Esophagus squamous epithelium (tissue), 5 donors: ENCODE results near the gene SYTL3. TPM values are rescaled to one million over a fixed set of nuclear protein-coding genes. Genes with fewer than 3 reads are reported as not detected.

ENCODE experiments used
- DNase-seq: peaks from one replicate; lab custom pipeline; 2025; lab: John Stamatoyannopoulos, UW
- H3K27ac ChIP-seq, 4 donors: fragments of 200-600 bp; sonication (generic); one replicate each; pipeline ENCODE4 v1.5.1; 2016 to 2019; ENCODE audit warnings: mild to moderate bottlenecking in 1 of 4
- H3K27me3 ChIP-seq, 4 donors: fragments of 200-600 bp; sonication (generic); 1 replicate in 3 of 4; 2 replicates in 1 of 4; pipeline versions ENCODE4 v1.5.1 to v1.6.0; 2017 to 2021; ENCODE audit warnings: antibody characterized with exemption in 1 of 4
- H3K36me3 ChIP-seq, 3 donors: fragments of 200-600 bp; sonication (generic); one replicate each; pipeline ENCODE4 v1.5.1; 2016 to 2019
- H3K4me1 ChIP-seq, 3 donors: fragments of 200-600 bp; sonication (generic); one replicate each; pipeline ENCODE4 v1.5.1; 2017 to 2019
- H3K4me3 ChIP-seq, 4 donors: fragments of 200-600 bp; sonication (generic); 1 replicate in 3 of 4; 2 replicates in 1 of 4; pipeline ENCODE4 v1.5.1; 2016 to 2019; ENCODE audit warnings: mild to moderate bottlenecking in 2 of 4, moderate library complexity in 1 of 4
- H3K9me3 ChIP-seq, 3 donors: fragments of 200-600 bp; sonication (generic); one replicate each; pipeline ENCODE4 v1.5.1; 2016 to 2019
- POLR2A ChIP-seq, 4 donors: fragments of 450-650 bp; IDR thresholded peaks; one replicate each; pipeline ENCODE4 v1.6.1; 2017; ENCODE audit warnings: antibody characterized with exemption in 4 of 4, mild to moderate bottlenecking in 4 of 4, moderate library complexity in 3 of 4
- WGBS, 2 donors: methylation state at CpG; one replicate each; pipeline ENCODE4 v1.1.5; 2018; 5-methylcytosine and 5-hydroxymethylcytosine counted together
- intact Hi-C: fragments of 100-400 bp; cut with DNase I; formaldehyde crosslinking; loops from one replicate; pipeline ENCODE4 v1.15.0; 2022
- total RNA-seq, 4 donors: library from RNA; depleted of rRNA; stranded (reverse); fragments of >200 nt; gene quantifications; one replicate each; pipeline ENCODE4 v1.1.0, GENCODE V29; 2016
- TF ChIP-seq, protein P1 (sequence below), 6 experiments: fragments of 450-650 bp in 4 of 6; fragments of 200-600 bp in 2 of 6; sonication (generic) in 2 of 6; IDR thresholded peaks; one replicate each; pipeline ENCODE4 v1.5.1; 2016 to 2019; ENCODE audit warnings: antibody characterized with exemption in 6 of 6, mild to moderate bottlenecking in 4 of 6, moderate library complexity in 4 of 6
- donor health status: DM: yes; HTN: yes; CAD: no.

SYTL3 gene
- total RNA-seq, 4 donors from 2014 or later = 1.6 to 8.0 (median 3.0) TPM

DNA sequence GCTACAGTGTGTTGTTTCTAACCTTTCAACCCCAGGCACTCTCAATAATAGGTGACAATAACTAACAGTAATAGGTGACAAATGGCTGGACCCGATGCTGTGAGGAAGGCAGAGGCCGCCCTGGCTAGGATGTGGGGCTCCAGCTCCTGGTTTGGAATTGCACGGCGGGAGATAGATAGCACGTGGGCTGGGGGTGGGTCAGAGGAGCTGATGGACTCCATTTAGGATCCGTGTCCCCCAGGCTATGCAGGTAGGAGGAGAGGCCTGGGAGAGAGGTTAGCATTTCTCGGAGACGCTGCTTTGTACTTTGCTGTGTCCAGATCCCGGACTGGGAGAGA is 107.9 kb downstream of the SYTL3 start:
- no peak for DNase-seq
- 90 to 97% methylated on average over 5 to 9 of the region's 9 CpGs for WGBS, 2 donors
- TF ChIP-seq, protein P1, sequence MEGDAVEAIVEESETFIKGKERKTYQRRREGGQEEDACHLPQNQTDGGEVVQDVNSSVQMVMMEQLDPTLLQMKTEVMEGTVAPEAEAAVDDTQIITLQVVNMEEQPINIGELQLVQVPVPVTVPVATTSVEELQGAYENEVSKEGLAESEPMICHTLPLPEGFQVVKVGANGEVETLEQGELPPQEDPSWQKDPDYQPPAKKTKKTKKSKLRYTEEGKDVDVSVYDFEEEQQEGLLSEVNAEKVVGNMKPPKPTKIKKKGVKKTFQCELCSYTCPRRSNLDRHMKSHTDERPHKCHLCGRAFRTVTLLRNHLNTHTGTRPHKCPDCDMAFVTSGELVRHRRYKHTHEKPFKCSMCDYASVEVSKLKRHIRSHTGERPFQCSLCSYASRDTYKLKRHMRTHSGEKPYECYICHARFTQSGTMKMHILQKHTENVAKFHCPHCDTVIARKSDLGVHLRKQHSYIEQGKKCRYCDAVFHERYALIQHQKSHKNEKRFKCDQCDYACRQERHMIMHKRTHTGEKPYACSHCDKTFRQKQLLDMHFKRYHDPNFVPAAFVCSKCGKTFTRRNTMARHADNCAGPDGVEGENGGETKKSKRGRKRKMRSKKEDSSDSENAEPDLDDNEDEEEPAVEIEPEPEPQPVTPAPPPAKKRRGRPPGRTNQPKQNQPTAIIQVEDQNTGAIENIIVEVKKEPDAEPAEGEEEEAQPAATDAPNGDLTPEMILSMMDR (IDR thresholded peaks at IDR 0.05) = no peak
- TF ChIP-seq POLR2A (IDR thresholded peaks at IDR 0.05) = no peak
- intact Hi-C loops = no loop called here
- Histone ChIP-seq H3K9me3 (no peaks in the 10 kb centered on the region), H3K27me3 (no peaks in the 10 kb centered on the region), H3K4me1 (peaks cover 0 to 20% (median 0%) of the 10 kb centered on the region in 3 donors), H3K4me3 (no peak overlapping the region), H3K27ac (no peak overlapping the region), H3K36me3 (peaks cover 0 to 21% (median 0%) of the 10 kb centered on the region in 3 donors)

DNA sequence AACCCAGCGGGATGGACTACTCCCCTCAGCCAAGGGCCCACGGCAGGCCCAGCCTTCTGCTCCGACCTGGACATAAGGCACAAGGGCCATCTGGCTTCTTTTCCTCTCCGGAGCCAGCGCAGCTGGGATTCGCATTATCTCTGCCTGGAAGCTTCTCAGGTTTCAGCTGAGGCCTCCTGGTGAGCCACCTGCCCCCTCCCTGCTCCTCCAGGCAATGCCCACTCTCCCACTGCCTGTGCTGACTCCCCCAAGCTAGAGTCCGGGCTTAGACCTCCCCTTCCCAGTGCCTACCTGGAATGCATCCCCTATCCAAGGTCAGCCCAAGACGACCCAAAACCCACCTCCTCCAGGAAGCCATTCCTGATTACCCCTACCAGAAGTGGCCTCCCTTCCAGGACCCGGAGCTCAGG is 108.6 kb downstream of the SYTL3 start:
- Histone ChIP-seq H3K27ac (no peak overlapping the region), H3K9me3 (no peaks in the 10 kb centered on the region), H3K4me1 (peaks cover 0 to 24% (median 0%) of the 10 kb centered on the region in 3 donors), H3K36me3 (peaks cover 0 to 21% (median 0%) of the 10 kb centered on the region in 3 donors), H3K27me3 (no peaks in the 10 kb centered on the region), H3K4me3 (no peak overlapping the region)
- TF ChIP-seq, protein P1 (IDR thresholded peaks at IDR 0.05) = no peak
- TF ChIP-seq POLR2A (IDR thresholded peaks at IDR 0.05) = no peak
- no peak for DNase-seq
- 78 to 84% methylated on average over 6 to 7 of the region's 9 CpGs for WGBS, 2 donors
- intact Hi-C loops = no loop called here

DNA sequence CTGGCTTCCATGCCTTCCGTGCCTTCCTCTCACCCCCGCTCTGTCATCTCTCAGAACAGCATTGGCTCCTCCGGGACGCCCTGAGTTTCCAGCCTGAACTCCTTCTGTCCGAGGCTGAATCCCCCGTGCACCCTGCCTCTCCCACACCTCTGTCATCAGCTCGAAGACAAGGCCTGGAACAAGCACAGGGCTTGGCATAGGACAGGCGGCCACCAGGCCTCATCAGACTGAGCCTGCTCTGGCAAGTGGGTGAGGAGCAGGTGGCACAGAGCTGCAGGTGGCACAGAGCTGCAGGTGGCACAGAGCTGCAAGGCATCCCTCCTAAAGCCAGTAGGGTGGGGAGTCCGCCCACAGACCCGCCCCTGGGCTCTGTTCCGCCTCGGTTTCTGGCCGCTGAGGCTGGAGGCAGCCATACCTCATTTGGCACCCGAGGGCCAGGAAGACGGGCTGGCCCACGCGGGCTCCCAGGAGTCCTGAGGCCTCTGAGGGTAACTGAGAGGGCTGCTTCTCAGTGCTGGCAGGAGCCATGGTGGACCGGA is 109.2 kb downstream of the SYTL3 start:
- no peak for DNase-seq
- no peak overlapping the region for H3K4me3 ChIP-seq
- H3K27me3 ChIP-seq = no peaks in the 10 kb centered on the region
- TF ChIP-seq, protein P1 (IDR thresholded peaks at IDR 0.05) = no peak
- no peak for TF ChIP-seq POLR2A (IDR thresholded peaks at IDR 0.05)
- H3K36me3 ChIP-seq = peaks cover 0 to 21% (median under 1%) of the 10 kb centered on the region in 3 donors
- H3K9me3 ChIP-seq = no peaks in the 10 kb centered on the region
- intact Hi-C loops = no loop called here
- H3K4me1 ChIP-seq = peaks cover 0 to 29% (median 0%) of the 10 kb centered on the region in 3 donors
- 75 to 85% methylated on average over 5 to 7 of the region's 18 CpGs for WGBS, 2 donors
- peak overlapping the region in 2 of 4 donors; percentile 2 to 33 for H3K27ac ChIP-seq

DNA sequence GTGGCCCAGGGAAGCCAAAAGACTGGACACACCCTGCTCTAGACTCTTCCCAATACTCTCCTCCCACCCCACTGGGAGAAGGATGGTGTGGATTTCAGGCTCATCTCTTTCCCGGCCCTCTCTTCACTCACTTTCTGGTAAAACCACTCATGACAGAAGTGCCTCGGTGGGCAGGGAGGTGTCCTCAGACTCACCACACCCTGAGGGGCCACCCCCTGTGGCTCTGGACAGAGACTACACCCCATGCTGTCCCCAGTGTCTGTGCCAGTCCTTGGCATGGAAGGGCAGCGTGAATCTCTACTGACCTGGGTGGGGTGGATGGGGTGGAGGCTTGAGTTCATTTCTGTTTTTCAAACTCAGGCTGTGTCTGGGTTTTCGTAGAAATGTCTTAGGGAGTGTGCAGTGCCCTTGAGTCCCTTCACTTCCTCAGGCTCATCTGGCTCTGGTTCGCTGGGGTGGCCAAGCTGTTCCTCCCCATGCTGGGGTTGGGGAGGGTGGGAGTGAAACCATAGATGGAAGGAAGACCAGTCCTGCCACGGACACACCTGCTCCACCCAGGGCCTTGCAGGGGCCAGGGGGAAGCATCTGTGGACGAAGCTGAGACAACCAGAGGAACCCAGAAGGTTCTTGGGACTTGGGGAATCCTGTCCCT is 110.2 kb downstream of the SYTL3 start:
- Histone ChIP-seq H3K4me1 (peaks cover 0 to 34% (median 0%) of the 10 kb centered on the region in 3 donors), H3K4me3 (no peak overlapping the region), H3K27ac (peak overlapping the region in 2 of 4 donors; percentile 2 to 33), H3K9me3 (no peaks in the 10 kb centered on the region), H3K27me3 (no peaks in the 10 kb centered on the region), H3K36me3 (peaks cover 7 to 30% (median 12%) of the 10 kb centered on the region in 3 donors)
- no peak for DNase-seq
- intact Hi-C loops = no loop called here
- TF ChIP-seq, protein P1 (IDR thresholded peaks at IDR 0.05) = no peak
- no peak for TF ChIP-seq POLR2A (IDR thresholded peaks at IDR 0.05)
- WGBS, 2 donors = 83% methylated on average over 4 of the region's 7 CpGs; no CpG with 5 or more reads in 1 of the 2 donors

DNA sequence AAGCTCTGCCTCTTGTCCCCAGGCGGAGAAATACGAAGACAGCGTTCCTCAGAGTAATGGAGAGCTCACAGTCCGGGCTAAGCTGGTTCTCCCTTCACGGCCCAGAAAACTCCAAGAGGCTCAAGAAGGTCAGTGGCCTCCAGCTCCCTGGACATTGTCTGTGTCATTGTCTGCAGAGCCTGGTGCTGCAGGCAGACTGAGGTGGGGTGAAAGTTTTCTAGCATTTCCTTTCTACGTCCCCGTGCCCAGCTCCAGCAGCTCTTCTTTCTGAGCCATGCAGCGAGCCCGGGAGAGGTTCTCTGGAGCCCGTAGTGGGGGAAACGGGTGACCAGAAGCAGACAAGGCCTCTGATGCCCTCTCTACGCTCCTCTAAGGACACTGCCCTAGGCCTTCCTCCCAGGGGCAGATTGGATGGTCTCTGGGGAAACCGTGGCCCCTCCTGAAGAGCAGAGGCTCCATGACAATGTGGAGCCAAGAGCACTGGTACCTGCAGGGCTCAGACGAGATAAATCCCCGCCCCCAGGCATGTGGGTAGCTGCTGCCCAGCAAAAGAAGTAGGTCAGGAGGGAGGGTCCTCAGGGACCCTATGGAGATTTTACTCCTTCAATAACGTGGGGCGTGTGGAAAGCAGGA is 110.9 kb downstream of the SYTL3 start:
- Histone ChIP-seq H3K27me3 (no peaks in the 10 kb centered on the region), H3K9me3 (no peaks in the 10 kb centered on the region), H3K4me3 (no peak overlapping the region), H3K27ac (peak overlapping the region in 1 of 4 donors; percentile 33), H3K4me1 (peaks cover 0 to 34% (median 0%) of the 10 kb centered on the region in 3 donors), H3K36me3 (peaks cover 13 to 36% (median 18%) of the 10 kb centered on the region in 3 donors)
- TF ChIP-seq, protein P1 (IDR thresholded peaks at IDR 0.05) = no peak
- no peak for TF ChIP-seq POLR2A (IDR thresholded peaks at IDR 0.05)
- no peak for DNase-seq
- intact Hi-C loops = no loop called here
- 63 to 87% methylated on average over 7 to 13 of the region's 17 CpGs for WGBS, 2 donors
